Peyer's patch (tissue), 4 donors: Measurements from ENCODE around the gene RNF130.

Experiments used
- CTCF ChIP-seq, 6 experiments: fragments of 450-650 bp in 4 of 6; fragments of 200-600 bp in 2 of 6; sonication (generic) in 1 of 6; IDR thresholded peaks; one replicate each; pipeline ENCODE4 v1.5.1; 2017 to 2019; ENCODE audit warnings: antibody characterized with exemption in 6 of 6, mild to moderate bottlenecking in 3 of 6, moderate library complexity in 1 of 6
- POLR2A ChIP-seq, 2 donors: fragments of 450-650 bp; IDR thresholded peaks; one replicate each; pipeline ENCODE4 v1.5.1; 2017; ENCODE audit warnings: antibody characterized with exemption in 2 of 2, mild to moderate bottlenecking in 2 of 2, moderate library complexity in 2 of 2

- TF ChIP-seq CTCF (IDR thresholded peaks at IDR 0.05) (no peak), POLR2A (IDR thresholded peaks at IDR 0.05) (no peak)
These were observed 158.1 kb downstream of the RNF130 start for GRCh38 chr5:179913461-179913860.
